B cell (primary cell): Measurements from ENCODE around the gene CARHSP1. TPM values are rescaled to one million over a fixed set of nuclear protein-coding genes. Genes with fewer than 3 reads are reported as not detected.

Experiments
- ATAC-seq: fragments of 200-7000 bp; cut with Tn5 transposase; one replicate; pipeline ENCODE4 v1.10.0; 2021; ENCODE audit warnings: low read depth, mild to moderate bottlenecking, moderate number of reproducible peaks, moderate library complexity
- CTCF ChIA-PET: fragments of 350-600 bp; sonication (Branson Sonifier 250); formaldehyde crosslinking; loops from one replicate; lab custom pipeline; 2021; ENCODE audit warnings: antibody characterized with exemption, inconsistent platforms; lab: Charles Lee
- POLR2A ChIA-PET: fragments of 350-600 bp; sonication (Branson Sonifier 250); formaldehyde crosslinking; loops from one replicate; lab custom pipeline; 2021; ENCODE audit warnings: antibody characterized with exemption; lab: Charles Lee
- DNase-seq: peaks from one replicate; pipeline ENCODE4 v3.0.0; 2013
- H2AFZ ChIP-seq: 2 replicates; pipeline ENCODE4 v1.6.1; 2012; ENCODE audit warnings: mild to moderate bottlenecking, low read depth, low read length; ENCODE audit not compliant: insufficient read depth, poor library complexity, severe bottlenecking
- H3K27ac ChIP-seq, 2 donors: 1 replicate in 1 of 2; 2 replicates in 1 of 2; pipeline ENCODE4 v1.5.1; 2012 to 2013; ENCODE audit warnings: low read length in 2 of 2, mild to moderate bottlenecking in 2 of 2, moderate library complexity in 1 of 2
- H3K27me3 ChIP-seq, 4 experiments: fragments of 200-600 bp in 1 of 4; sonication (generic) in 1 of 4; replicated peaks in 1 of 4; 1 replicate in 2 of 4; 2 replicates in 2 of 4; pipeline versions ENCODE4 v1.6.1 to v1.7.0; 2013 to 2016; ENCODE audit warnings: low read length in 3 of 4, mild to moderate bottlenecking in 2 of 4, mixed read lengths in 1 of 4, moderate library complexity in 1 of 4; ENCODE audit not compliant: insufficient read depth in 4 of 4, control insufficient read depth in 3 of 4; ENCODE audit errors: control extremely low read depth in 1 of 4
- H3K36me3 ChIP-seq, 2 experiments: replicated peaks in 1 of 2; 1 replicate in 1 of 2; 2 replicates in 1 of 2; pipeline versions ENCODE4 v1.6.1 to v1.7.1; 2013; ENCODE audit warnings: low read length in 1 of 2; ENCODE audit not compliant: insufficient read depth in 2 of 2, control insufficient read depth in 1 of 2; ENCODE audit errors: control extremely low read depth in 1 of 2, extremely low read depth in 1 of 2
- H3K4me1 ChIP-seq, 2 donors: fragments of 200-600 bp in 1 of 2; sonication (generic) in 1 of 2; 1 replicate in 1 of 2; 2 replicates in 1 of 2; pipeline versions ENCODE4 v1.5.1 to v1.6.1; 2013 to 2017; ENCODE audit warnings: low read length in 2 of 2; ENCODE audit not compliant: control insufficient read depth in 2 of 2, insufficient read depth in 2 of 2
- H3K4me2 ChIP-seq: replicated peaks from 2 replicates; pipeline ENCODE3; 2012; ENCODE audit warnings: mild to moderate bottlenecking, low read depth, low read length; ENCODE audit not compliant: poor library complexity, severe bottlenecking
- H3K4me3 ChIP-seq, 5 experiments: fragments of 200-600 bp in 1 of 5; sonication (generic) in 1 of 5; 1 replicate in 3 of 5; 2 replicates in 2 of 5; pipeline versions ENCODE4 v1.5.1 to v1.7.0; 2011 to 2016; ENCODE audit warnings: low read length in 4 of 5, mild to moderate bottlenecking in 4 of 5, low read depth in 2 of 5, control low read depth in 1 of 5, moderate library complexity in 1 of 5; ENCODE audit not compliant: insufficient read depth in 1 of 5; ENCODE audit errors: control extremely low read depth in 1 of 5, extremely low read depth in 1 of 5
- H3K79me2 ChIP-seq: fragments of 200-600 bp; sonication (generic); one replicate; pipeline ENCODE4 v1.6.0; 2016; ENCODE audit warnings: low read length; ENCODE audit not compliant: control insufficient read depth, insufficient read depth
- H3K9ac ChIP-seq: fragments of 200-600 bp; sonication (generic); 2 replicates; pipeline ENCODE4 v1.6.1; 2017; ENCODE audit warnings: mild to moderate bottlenecking, low read length, moderate library complexity
- H3K9me3 ChIP-seq, 3 donors: one replicate each; pipeline versions ENCODE4 v1.6.1 to v1.7.1; 2013; ENCODE audit warnings: low read length in 2 of 3; ENCODE audit not compliant: control insufficient read depth in 2 of 3, insufficient read depth in 1 of 3; ENCODE audit errors: control extremely low read depth in 1 of 3
- H4K20me1 ChIP-seq: 2 replicates; pipeline ENCODE4 v1.6.0; 2012; ENCODE audit warnings: mild to moderate bottlenecking, low read length; ENCODE audit not compliant: insufficient read depth, control insufficient read depth, poor library complexity, severe bottlenecking
- H3K27ac Mint-ChIP-seq: one replicate; pipeline ENCODE4 v1.8.0; 2021; ENCODE audit warnings: mixed read lengths
- H3K27me3 Mint-ChIP-seq: one replicate; pipeline ENCODE4 v1.8.0; 2021; ENCODE audit warnings: mixed read lengths
- H3K4me1 Mint-ChIP-seq: one replicate; pipeline ENCODE4 v1.8.0; 2021; ENCODE audit warnings: mixed read lengths
- H3K4me3 Mint-ChIP-seq: one replicate; pipeline ENCODE4 v1.8.0; 2021; ENCODE audit warnings: mixed read lengths
- H3K9me3 Mint-ChIP-seq: one replicate; pipeline ENCODE4 v1.8.0; 2022; ENCODE audit warnings: mixed read lengths; ENCODE audit not compliant: insufficient read depth
- EZH2 ChIP-seq: IDR thresholded peaks from 2 replicates; pipeline ENCODE4 v1.6.1; 2012; ENCODE audit warnings: borderline replicate concordance, low read depth, mild to moderate bottlenecking, moderate library complexity, low read length; ENCODE audit not compliant: insufficient read depth, poor library complexity, severe bottlenecking
- WGBS: methylation state at CpG from one replicate; pipeline ENCODE4 v1.1.5; 2013; ENCODE audit warnings: missing lambda C conversion rate; ENCODE audit not compliant: insufficient coverage; 5-methylcytosine and 5-hydroxymethylcytosine counted together
- intact Hi-C: fragments of 100-400 bp; cut with micrococcal nuclease; formaldehyde crosslinking; loops from one replicate; pipeline ENCODE4 v1.10.0; 2022
- polyA plus RNA-seq: library from polyadenylated mRNA; depleted of rRNA; stranded (reverse); fragments of >200 nt; gene quantifications from 2 replicates; pipeline ENCODE4 v1.2.3, GENCODE V29; 2012
- total RNA-seq, 2 donors: library from RNA; stranded (reverse); fragments of 120-200 nt in 1 of 2; gene quantifications; 1 replicate in 1 of 2; 2 replicates in 1 of 2; pipeline versions ENCODE4 v1.2.3 to v1.2.4, GENCODE V29; 2013 to 2022
- TF ChIP-seq, protein P1 (sequence below): fragments of 200-600 bp; IDR thresholded peaks from one replicate; pipeline ENCODE4 v1.8.0; 2022; ENCODE audit warnings: antibody characterized with exemption, mild to moderate bottlenecking

CARHSP1 gene
- total and polyA plus RNA-seq, 2 donors (not counting 1 experiment from before 2014, with no cell fraction given), result 26.5 to 63.1 TPM

DNA sequence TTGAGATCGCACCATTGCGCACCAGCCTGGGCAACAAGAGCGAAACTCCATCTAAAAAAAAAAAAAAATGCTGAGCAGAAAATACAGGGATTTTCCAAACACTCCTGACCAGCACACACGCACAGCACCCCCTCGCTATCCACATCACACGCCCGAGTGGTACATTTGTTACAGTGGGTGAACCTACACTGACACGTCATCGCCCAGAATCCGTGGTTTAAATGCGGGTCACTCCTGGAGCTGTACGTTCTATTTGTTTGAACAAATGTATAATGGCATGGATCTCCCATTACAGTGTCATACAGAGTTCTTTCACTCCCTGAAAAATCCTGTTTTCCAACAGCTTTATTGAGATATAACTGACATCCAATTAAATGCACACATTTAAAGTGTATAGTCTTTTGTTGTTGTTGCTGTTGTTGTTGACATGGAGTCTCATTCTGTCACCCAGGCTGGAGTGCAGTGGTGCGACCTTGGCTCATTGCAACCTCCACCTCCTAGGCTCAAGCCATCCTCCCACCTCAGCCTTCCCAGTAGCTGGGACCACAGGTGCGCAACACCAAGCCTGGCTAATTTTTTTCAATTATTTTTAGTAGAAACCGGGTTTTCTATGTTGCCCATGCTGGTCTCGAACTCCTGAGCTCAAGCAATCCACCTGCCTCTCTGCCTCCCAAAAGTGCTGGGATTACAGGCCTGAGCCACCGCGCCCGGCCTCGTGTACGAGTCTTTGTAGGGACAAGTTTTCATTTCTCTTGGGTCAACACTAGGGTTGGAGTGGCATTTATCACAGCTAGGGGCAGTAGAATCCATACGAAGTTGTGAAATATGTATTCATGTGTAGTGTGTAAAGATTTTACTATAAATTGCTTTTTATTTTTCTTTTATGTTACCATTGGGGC, 4.4 kb upstream of the CARHSP1 start:
- WGBS, result 98% methylated on average over 10 of the region's 22 CpGs
- no peaks in the 10 kb centered on the region for H4K20me1 ChIP-seq
- no peaks in the 10 kb centered on the region for H3K27me3 ChIP-seq
- DNase-seq, result no peak
- no peak overlapping the region for H3K4me3 Mint-ChIP-seq
- intact Hi-C loops, result no loop called here
- ChIA-PET CTCF (interaction anchor here (0.5 to 1.7 kb wide), 13 partner anchors 8 to 234 kb away, joined by 3 to 11 read pairs (median 3); partner anchors contain the start of genes LITAFD and TMEM186), POLR2A (interaction anchor here (0.7 kb wide), 1 partner anchor 27 kb away, joined by 3 read pairs; no protein-coding TSS in a partner anchor)
- H3K9me3 Mint-ChIP-seq, result no peaks in the 10 kb centered on the region
- ATAC-seq, result no peak
- H3K9me3 ChIP-seq, result no peaks in the 10 kb centered on the region
- no peak overlapping the region for H3K9ac ChIP-seq
- H3K36me3 ChIP-seq, result no peaks in the 10 kb centered on the region
- no peak overlapping the region for H2AFZ ChIP-seq
- peaks cover 3% of the 10 kb centered on the region for H3K79me2 ChIP-seq
- H3K27ac Mint-ChIP-seq, result no peak overlapping the region
- H3K4me1 Mint-ChIP-seq, result peaks cover 21% of the 10 kb centered on the region
- no peaks in the 10 kb centered on the region for H3K27me3 Mint-ChIP-seq
- no peak overlapping the region for H3K4me3 ChIP-seq
- no peak overlapping the region for H3K27ac ChIP-seq
- no peak overlapping the region for H3K4me2 ChIP-seq
- TF ChIP-seq, protein P1, sequence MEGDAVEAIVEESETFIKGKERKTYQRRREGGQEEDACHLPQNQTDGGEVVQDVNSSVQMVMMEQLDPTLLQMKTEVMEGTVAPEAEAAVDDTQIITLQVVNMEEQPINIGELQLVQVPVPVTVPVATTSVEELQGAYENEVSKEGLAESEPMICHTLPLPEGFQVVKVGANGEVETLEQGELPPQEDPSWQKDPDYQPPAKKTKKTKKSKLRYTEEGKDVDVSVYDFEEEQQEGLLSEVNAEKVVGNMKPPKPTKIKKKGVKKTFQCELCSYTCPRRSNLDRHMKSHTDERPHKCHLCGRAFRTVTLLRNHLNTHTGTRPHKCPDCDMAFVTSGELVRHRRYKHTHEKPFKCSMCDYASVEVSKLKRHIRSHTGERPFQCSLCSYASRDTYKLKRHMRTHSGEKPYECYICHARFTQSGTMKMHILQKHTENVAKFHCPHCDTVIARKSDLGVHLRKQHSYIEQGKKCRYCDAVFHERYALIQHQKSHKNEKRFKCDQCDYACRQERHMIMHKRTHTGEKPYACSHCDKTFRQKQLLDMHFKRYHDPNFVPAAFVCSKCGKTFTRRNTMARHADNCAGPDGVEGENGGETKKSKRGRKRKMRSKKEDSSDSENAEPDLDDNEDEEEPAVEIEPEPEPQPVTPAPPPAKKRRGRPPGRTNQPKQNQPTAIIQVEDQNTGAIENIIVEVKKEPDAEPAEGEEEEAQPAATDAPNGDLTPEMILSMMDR, result no peak
- no peak for TF ChIP-seq EZH2
- H3K4me1 ChIP-seq, result peaks cover 13 to 26% of the 10 kb centered on the region in 2 donors

DNA sequence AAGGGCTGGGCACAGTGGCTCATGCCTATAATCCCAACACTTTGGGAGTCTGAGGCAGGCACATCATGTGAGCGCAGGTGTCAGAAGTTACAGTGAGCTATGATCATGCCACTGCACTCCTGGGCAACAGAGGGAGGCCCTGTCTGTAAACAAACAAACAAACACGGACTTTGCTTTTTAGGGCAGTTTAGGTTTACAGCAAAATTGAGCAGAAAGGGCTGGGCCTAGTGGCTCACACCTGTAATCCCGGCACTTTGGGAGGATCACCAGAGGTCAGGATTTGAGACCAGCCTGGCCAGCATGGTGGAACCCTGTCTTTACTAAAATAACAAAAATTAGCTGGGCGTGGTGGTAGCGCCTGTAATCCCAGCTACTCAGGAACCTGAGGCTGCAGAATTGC, 3.3 kb upstream of the CARHSP1 start:
- Histone ChIP-seq H3K27ac (no peak overlapping the region), H3K4me1 (peaks cover 21 to 36% of the 10 kb centered on the region in 2 donors), H4K20me1 (peaks cover 11% of the 10 kb centered on the region), H3K36me3 (no peaks in the 10 kb centered on the region), H3K79me2 (peaks cover 14% of the 10 kb centered on the region), H3K9ac (no peak overlapping the region), H3K9me3 (no peaks in the 10 kb centered on the region), H3K4me3 (no peak overlapping the region), H3K27me3 (no peaks in the 10 kb centered on the region), H3K4me2 (no peak overlapping the region), H2AFZ (no peak overlapping the region)
- intact Hi-C loops, result no loop called here
- 96% methylated on average over 4 of the region's 5 CpGs for WGBS
- ChIA-PET POLR2A (interaction anchor here (2.3 kb wide), 1 partner anchor 8 kb away, joined by 11 read pairs; no protein-coding TSS in a partner anchor), CTCF (interaction anchor here (0.7 to 3.8 kb wide), 2 partner anchors 8 to 11 kb away, joined by 3 to 42 read pairs; partner anchors contain the start of gene LITAFD)
- no peak for ATAC-seq
- H3K27ac Mint-ChIP-seq, result no peak overlapping the region
- TF ChIP-seq, protein P1, result no peak
- no peak for TF ChIP-seq EZH2
- H3K9me3 Mint-ChIP-seq, result no peaks in the 10 kb centered on the region
- H3K4me3 Mint-ChIP-seq, result no peak overlapping the region
- H3K27me3 Mint-ChIP-seq, result no peaks in the 10 kb centered on the region
- DNase-seq, result no peak
- peaks cover 31% of the 10 kb centered on the region for H3K4me1 Mint-ChIP-seq
